ENCODE data around the gene PFN3.
A peak's percentile ranks its signal among the peaks of the same experiment; 100 is the strongest.
"Not testable (repeated sequence)": the region's sequence is repeated elsewhere in the genome, so short reads cannot be mapped to it uniquely, and the experiment has no call there.

PFN3 gene

DNA sequence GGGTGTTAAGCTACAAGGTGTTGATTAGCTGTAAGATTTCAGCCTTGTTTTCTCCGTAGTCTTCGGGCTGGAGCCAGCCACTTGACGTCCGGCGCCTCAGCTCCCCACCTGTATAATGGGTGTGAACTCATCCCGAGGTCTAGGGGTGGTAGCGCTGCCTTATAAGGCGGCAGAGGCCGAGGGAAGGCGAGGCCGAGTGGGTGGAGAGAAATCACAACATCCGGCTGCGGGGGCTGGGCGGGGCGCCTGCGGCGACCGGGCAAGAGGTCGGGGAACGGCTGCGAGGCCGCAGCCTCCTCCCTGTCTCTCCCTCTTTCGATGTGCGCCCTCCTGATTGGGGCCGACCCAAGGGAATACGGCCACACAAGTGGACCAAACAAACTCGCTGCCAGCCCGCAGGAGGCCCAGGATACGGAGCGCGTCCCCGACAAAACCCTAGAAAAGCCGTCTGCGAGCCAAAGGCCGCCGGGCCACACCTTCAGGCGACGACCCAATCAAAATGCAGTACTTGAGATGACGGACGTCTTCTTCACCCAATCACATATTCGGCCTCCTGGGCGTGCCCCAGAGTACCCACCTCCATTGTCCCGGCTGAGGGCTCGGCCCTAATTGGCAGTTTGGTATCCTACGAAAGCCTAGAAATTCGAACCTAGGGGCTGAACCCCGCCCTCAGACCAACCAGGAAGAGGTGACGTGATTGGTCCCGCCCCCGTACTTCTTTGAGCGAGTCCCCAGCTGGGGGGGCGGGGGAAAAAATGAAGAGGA is 25.5 kb upstream of the PFN3 start:
- DNase-seq (ENCODE audit: low spot score) = peak; percentile 100

- no peak for DNase-seq (ENCODE audit: low spot score)
Observed at GRCh38 chr5:177425196-177425800, 24.8 kb upstream of the PFN3 start.

GRCh38 chr5:177423671-177424070 is 23.2 kb upstream of the PFN3 start:
- no peak for DNase-seq (ENCODE audit: low spot score)

DNA sequence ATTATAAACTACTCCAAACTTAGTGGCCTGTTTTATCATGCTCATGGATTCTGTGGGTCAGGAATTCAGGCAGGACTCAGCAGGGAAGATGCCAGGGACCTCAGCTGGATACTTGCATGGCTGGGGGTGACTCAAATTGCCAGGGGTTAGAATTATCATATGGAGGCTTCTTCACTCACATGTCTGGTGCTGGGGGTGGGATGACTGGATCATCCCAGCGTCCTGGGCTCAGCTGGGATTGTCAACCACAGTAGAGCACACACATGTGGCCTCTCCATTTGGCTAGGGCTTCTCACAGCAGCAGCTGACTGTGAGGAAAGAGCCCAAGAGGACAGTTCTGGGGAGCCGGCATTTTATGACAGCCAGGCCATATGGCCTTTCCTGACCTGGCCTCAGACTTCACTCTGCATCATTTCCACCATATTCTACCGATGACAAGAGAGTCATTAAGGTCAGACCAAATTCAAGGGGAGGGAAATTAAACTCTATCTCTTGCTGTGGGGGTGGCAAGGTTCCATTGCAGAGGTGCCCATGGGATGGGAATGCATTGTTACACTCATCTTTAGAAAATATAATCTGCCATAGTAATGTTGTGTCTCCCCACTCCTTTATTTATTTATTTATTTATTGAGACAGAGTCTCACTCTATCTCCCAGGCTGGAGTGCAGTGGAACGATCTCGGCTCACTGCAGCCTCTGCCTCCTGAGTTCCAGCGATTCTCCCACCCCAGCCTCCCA is 20.8 kb upstream of the PFN3 start:
- DNase-seq (ENCODE audit: low spot score) = no peak

- not testable (repeated sequence) for DNase-seq (ENCODE audit: low spot score)
Observed at GRCh38 chr5:177420472-177420871, 20.0 kb upstream of the PFN3 start.

DNA sequence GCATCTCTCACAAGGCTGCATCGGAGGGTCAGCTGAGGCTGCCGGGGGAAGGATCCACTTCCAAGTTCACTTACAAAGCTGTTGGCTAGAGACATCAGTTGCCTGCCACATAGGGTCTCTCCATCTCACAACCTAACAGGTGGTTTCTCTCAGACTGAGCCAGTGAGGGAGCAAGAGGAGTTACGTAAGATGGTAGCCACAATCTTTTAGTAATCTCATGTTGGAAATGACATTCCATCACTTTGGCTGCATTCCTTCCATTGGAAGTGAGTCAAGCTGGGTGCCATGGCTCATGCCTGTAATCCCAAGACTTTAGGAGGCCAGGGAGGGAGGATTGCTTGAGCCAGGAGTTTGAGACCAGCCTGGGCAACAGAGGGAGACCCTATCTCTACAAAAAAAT is 18.6 kb upstream of the PFN3 start:
- DNase-seq (ENCODE audit: low spot score) = peak; percentile 24

DNA sequence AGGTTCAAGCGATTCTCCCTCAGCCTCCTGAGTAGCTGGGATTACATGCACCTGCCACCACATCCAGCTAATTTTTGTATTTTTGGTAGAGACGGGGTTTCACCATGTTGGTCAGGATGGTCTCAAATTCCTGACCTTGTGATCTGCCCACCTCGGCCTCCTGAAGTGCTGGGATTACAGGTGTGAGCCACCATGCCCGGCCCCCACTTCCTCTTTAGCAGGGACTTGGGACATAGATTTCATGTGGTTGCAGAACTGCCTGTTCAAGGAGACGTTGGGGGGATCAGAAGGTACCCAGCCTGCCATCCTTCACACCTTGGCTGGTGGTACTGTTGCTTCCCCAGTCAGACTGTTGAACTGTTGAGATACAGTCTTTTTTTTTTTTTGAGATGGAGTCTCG is 16.6 kb upstream of the PFN3 start:
- not testable (repeated sequence) for DNase-seq (ENCODE audit: low spot score)

- no peak for DNase-seq (ENCODE audit: low spot score)
Observed at GRCh38 chr5:177414481-177414880, 14.0 kb upstream of the PFN3 start.

DNA sequence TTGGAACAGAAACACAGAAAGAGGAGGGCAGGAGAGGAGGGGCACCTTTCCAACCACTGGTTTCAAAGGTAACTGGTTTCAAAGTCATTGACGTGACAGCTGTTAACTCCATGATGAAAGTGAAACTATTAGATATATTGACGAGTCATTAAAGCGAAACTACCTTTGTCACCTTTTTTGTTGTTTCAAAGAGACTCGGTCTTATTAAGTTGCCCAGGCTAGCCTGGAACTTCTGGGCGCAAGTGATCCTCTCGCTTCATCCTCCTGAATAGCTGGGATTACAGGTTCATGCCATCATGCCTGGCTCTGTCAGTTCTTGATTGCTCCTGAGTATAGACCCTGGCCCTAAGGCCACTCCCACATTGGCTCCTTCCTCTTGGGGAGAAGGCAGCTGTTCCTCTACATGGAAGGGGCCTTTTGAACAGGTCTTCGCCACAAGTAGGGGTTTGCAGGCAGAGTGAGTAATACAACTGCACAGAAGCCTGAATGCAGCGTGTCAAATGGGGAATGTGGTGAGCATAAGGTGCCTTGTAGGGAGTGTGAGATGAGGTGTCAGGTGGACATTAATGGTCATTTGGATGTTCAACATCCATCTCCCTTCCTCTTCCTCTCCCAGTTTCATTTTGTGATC is 12.3 kb upstream of the PFN3 start:
- no peak for DNase-seq (ENCODE audit: low spot score)

DNA sequence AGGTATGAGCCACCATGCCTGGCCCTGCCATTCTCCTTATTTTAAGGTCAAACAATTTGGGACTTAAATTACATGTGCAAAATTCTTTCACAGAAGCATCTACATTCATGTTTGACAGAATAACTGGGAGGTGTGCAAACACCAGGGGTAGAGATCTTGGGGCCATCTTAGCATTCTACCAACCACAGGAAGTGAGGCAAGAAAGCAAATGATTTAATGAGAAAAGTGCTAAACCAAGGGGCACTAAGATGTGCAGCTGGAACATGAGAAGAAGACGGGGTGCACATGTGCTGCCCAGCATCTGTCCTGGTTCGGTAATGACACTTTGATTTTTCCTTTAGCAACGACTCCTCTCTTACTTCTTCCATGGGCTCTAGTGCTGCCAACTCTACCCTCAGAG is 10.1 kb upstream of the PFN3 start:
- DNase-seq (ENCODE audit: low spot score) = no peak

- DNase-seq (ENCODE audit: low spot score) = no peak
Observed at GRCh38 chr5:177409043-177409801, 8.8 kb upstream of the PFN3 start, which contains the start of gene F12. TSS of gene F12 (minus strand) at chr5:177409564. CDS start at chr5:177409527, 37 bp downstream.

DNA sequence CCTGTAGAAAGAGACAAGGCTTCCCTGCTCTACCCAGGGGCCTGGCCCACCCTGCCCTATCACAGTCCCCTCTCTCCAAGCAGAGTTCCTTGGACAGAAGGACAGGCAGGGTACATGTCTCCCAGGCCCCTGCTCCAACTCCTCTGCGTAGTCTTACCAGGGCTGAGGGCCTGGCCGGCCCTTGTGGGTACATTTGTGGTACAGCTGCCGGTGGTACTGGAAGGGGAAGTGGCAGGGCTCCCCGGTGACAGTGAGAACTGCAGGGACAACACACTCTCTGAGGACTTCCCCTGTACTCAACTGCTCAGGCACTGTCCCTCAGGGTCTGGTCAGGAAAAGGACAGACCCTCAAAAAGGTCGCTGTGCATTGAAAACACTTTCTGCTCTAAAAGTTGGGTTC is 5.3 kb upstream of the PFN3 start:
- no peak for DNase-seq (ENCODE audit: low spot score)

- no peak for DNase-seq (ENCODE audit: low spot score)
Observed at GRCh38 chr5:177405312-177405711, 4.9 kb upstream of the PFN3 start.

DNA sequence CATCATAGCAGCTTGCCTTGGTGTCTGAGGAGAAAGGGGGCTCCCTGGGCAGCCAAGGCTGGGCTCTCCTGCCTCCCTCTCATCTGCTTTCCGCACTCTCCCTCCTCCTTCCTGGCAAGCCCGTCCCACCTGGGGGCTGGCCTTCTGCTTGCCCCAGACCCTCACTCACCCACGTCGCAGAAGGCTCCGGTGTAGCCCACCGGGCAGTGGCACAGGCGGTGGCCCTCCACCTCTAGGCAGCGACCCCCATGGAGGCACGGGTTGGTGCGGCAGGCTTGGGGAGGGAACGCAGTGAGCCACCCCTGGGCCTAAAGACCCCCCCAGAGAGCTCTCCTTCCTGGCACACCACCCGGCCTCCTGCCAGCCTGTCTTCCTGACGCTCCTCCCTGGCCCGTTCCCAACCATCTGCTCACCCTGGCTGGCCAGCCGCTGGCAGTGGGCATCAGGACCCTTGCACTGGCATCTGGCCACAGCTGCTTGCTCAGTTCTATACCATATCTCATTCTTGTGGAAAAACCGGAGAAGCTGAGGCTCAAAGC is 4.2 kb upstream of the PFN3 start:
- DNase-seq (ENCODE audit: low spot score) = no peak

GRCh38 chr5:177403792-177404640 is 3.6 kb upstream of the PFN3 start:
- peak; percentile 93 for DNase-seq (ENCODE audit: low spot score)

- no peak for DNase-seq (ENCODE audit: low spot score)
Observed at GRCh38 chr5:177403102-177403791, 2.8 kb upstream of the PFN3 start.

DNA sequence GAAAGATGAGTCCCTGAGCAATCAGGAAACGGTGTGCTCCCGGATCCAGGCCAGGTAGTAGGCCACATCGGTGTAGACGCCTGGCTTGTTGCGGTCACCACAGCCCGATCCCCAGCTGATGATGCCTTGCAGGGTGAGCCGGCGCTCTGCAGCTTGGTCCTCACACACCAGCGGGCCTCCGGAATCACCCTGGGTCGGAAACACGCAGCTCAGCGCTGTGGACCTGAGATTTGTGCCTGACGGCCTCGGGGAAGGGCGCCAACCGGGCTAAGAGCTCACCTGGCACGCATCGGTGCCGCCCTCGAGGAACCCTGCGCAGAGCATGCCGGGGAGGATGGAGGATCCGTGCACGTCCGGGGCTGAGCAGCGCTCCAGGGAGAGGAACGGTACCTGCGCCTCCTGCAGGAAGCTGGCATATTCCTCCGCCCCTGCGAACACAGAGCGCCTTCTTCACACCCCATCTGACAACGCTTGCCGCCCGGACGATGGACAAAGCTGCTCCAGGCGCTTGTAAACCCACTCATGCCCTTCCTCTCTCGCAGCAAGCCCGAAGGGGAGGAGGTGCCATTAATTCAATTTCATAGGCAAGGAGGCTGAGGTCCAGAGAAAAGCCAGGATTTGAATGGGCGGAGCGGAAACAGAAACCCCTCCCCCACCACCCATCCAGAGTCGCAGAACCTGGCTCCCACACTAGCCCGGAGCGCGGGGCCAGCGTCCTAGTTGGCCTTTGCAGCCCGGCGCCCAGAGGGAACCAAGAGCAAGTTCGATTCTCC is 2.0 kb upstream of the PFN3 start:
- peak; percentile 46 for DNase-seq (ENCODE audit: low spot score)

DNA sequence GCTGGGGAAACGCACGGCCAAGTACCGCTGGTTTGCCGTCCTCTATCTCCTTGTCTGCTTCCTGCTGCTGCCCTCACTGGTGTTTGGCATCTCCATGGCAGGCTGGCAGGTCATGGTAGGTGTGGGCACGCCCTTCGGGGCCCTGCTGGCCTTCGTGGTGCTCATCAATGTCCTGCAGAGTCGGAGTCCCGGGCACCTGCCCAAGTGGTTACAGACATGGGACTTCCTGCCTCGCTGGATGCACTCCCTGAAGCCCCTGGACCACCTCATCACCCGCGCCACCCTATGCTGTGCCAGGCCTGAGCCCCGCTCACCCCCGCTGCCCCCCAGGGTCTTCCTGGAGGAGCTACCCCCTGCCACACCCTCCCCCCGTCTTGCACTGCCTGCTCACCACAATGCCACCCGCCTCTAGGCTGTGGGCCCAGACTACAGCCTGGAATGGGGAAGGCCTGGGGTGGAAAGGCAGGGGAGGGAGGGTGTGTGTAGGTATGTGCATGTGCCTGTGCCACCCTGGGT is 2.5 kb downstream of the PFN3 start:
- DNase-seq (ENCODE audit: low spot score) = no peak

DNA sequence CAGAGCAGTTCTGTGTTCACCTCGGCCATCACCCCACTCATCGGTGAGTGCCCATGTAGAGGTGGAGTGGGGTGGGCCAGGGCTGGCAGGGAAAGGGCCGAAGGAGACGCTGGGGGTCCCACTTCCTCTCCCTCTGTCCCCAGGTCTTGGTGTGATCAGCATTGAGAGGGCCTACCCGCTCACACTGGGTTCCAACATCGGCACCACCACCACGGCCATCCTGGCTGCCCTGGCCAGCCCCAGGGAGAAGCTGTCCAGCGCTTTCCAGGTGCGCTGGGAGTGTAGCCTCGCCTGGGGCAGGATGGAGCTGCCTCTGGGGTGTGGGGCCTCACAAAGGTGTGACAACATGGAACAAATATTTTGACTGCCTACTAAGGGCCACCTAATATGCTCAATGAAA is 3.7 kb downstream of the PFN3 start:
- DNase-seq (ENCODE audit: low spot score) = no peak

Measured in AG08395 (cell line).